22Rv1 (cell line): Measurements from ENCODE around the gene CAMKMT.

ENCODE experiments used
- ZFX ChIP-seq: fragments of 450-650 bp; IDR thresholded peaks from 2 replicates; pipeline ENCODE4 v1.6.1; 2017; ENCODE audit warnings: antibody characterized with exemption, borderline replicate concordance
- TF ChIP-seq, protein P1 (sequence below): fragments of 450-650 bp; IDR thresholded peaks from 2 replicates; pipeline ENCODE4 v1.5.1; 2017; ENCODE audit warnings: mild to moderate bottlenecking

DNA sequence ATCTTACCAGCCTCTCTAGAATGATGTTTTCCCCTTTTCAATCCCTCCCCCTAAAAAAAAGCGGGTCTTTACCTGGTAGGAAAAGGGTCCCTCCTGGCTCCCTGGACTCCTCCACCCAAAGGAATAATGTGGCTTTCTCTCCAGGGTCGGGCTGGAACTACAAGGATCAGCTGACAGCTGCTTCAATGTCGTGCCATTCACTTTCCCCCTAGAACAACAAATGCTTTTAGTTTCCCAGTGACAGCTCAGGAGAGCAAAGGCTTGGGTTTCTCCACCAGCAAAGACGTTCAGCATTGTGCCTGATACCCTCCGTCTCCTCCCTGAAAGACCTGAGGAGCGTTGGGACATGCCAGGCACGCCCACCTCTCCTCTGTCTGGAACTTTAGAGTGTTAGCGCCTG is 405.9 kb downstream of the CAMKMT start:
- TF ChIP-seq, protein P1, sequence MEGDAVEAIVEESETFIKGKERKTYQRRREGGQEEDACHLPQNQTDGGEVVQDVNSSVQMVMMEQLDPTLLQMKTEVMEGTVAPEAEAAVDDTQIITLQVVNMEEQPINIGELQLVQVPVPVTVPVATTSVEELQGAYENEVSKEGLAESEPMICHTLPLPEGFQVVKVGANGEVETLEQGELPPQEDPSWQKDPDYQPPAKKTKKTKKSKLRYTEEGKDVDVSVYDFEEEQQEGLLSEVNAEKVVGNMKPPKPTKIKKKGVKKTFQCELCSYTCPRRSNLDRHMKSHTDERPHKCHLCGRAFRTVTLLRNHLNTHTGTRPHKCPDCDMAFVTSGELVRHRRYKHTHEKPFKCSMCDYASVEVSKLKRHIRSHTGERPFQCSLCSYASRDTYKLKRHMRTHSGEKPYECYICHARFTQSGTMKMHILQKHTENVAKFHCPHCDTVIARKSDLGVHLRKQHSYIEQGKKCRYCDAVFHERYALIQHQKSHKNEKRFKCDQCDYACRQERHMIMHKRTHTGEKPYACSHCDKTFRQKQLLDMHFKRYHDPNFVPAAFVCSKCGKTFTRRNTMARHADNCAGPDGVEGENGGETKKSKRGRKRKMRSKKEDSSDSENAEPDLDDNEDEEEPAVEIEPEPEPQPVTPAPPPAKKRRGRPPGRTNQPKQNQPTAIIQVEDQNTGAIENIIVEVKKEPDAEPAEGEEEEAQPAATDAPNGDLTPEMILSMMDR = no peak
- TF ChIP-seq ZFX = no peak
